ENCODE data around the gene LRP6. TPM values are rescaled to one million over a fixed set of nuclear protein-coding genes. Genes with fewer than 3 reads are reported as not detected.

Gene LRP6
- total and polyA plus RNA-seq, 2 experiments from 2014 or later: 29.1 to 73.8 TPM

- no peak for TF ChIP-seq ZNF462 (CRISPR knock-in tag; IDR thresholded peaks at IDR 0.05)
- no peak for TF ChIP-seq POLR2AphosphoS5 (IDR thresholded peaks at IDR 0.05; ENCODE audit: low read depth)
- no peak for TF ChIP-seq EZH2 (IDR thresholded peaks at IDR 0.05; ENCODE audit: low read depth, unreplicated experiment)
- TF ChIP-seq REST (IDR thresholded peaks at IDR 0.05; ENCODE audit: unreplicated experiment): no peak
- TF ChIP-seq ZNF114 (CRISPR knock-in tag; IDR thresholded peaks at IDR 0.05): no peak
Measured at GRCh38 chr12:12171991-12172511, 94.8 kb downstream of the LRP6 start (continued).

GRCh38 chr12:12167847-12168246 is 99.0 kb downstream of the LRP6 start:
- no peaks in the 10 kb centered on the region for H3K9me2 ChIP-seq (ENCODE audit: insufficient read depth)
- peak overlapping the region; percentile 16; the same call in 1 of the 2 replicates for H3K27ac ChIP-seq (ENCODE audit: low read depth)
- peaks cover 3% of the 10 kb centered on the region; the same call in 1 of the 2 replicates for H3K4me1 ChIP-seq (ENCODE audit: insufficient read depth)
- no peaks in the 10 kb centered on the region for H3K27me3 ChIP-seq (ENCODE audit: insufficient read depth)
- 0 out of 2 replicates have a peak, but pooled peaks cover 6% of the 10 kb centered on the region for H4K20me1 ChIP-seq (replicated peaks; ENCODE audit: insufficient read depth)
- no peak overlapping the region for H3K4me3 ChIP-seq
- no peak overlapping the region for H3K4me3 Mint-ChIP-seq
- no peak for DNase-seq (ENCODE audit: low spot score)
- no peak for ATAC-seq
- H3K27ac Mint-ChIP-seq: no peak overlapping the region
- no peak overlapping the region for H3K4me2 ChIP-seq
- H2AFZ ChIP-seq: no peak overlapping the region
- H3K36me3 ChIP-seq (ENCODE audit: insufficient read depth): peaks cover 13% of the 10 kb centered on the region; the same call in 1 of the 2 replicates
- peaks cover 15% of the 10 kb centered on the region; the same call in 2 of the 3 replicates for H3K4me1 Mint-ChIP-seq
- peaks cover 6% of the 10 kb centered on the region for H3K27me3 Mint-ChIP-seq (ENCODE audit: insufficient read depth, low read depth, poor library complexity)
- H3K36me3 Mint-ChIP-seq (ENCODE audit: low read depth): peaks cover 14% of the 10 kb centered on the region
- H3K79me2 ChIP-seq (replicated peaks; ENCODE audit: insufficient read depth): peaks cover 74% of the 10 kb centered on the region
- H3K9me3 Mint-ChIP-seq: no peaks in the 10 kb centered on the region
- no peaks in the 10 kb centered on the region for H3F3A ChIP-seq (replicated peaks; ENCODE audit: low read depth)
- TF ChIP-seq EZH2 (IDR thresholded peaks at IDR 0.05; ENCODE audit: low read depth, unreplicated experiment): no peak
- no peak for TF ChIP-seq REST (IDR thresholded peaks at IDR 0.05; ENCODE audit: unreplicated experiment)
- no peak for TF ChIP-seq STAT1 (IDR thresholded peaks at IDR 0.05; ENCODE audit: unreplicated experiment)
- TF ChIP-seq CREB1 (CRISPR knock-in tag; IDR thresholded peaks at IDR 0.05; ENCODE audit: low read depth): no peak
- TF ChIP-seq ETS1 (IDR thresholded peaks at IDR 0.05): no peak
- TF ChIP-seq EZH2phosphoT487 (IDR thresholded peaks at IDR 0.05; ENCODE audit: unreplicated experiment): no peak
- no peak for TF ChIP-seq NANOG (IDR thresholded peaks at IDR 0.05; ENCODE audit: borderline replicate concordance)
